Endodermal cell (in vitro differentiated cells): ENCODE results near the gene ANP32B. TPM values are rescaled to one million over a fixed set of nuclear protein-coding genes. Genes with fewer than 3 reads are reported as not detected.

Experiments
- DNase-seq: peaks from one replicate; pipeline ENCODE4 v3.0.0-alpha.2; 2017
- H3K27ac ChIP-seq: 2 replicates; pipeline ENCODE4 v1.5.1; 2013; ENCODE audit warnings: mild to moderate bottlenecking, low read depth, low read length, moderate library complexity
- H3K27me3 ChIP-seq: 2 replicates; pipeline ENCODE4 v1.6.1; 2013; ENCODE audit warnings: mild to moderate bottlenecking, low read length, moderate library complexity; ENCODE audit not compliant: insufficient read depth, control insufficient read depth, poor library complexity, severe bottlenecking
- H3K36me3 ChIP-seq: 2 replicates; pipeline ENCODE4 v1.7.0; 2013; ENCODE audit warnings: mild to moderate bottlenecking, low read length, moderate library complexity; ENCODE audit not compliant: control insufficient read depth, insufficient read depth
- H3K4me1 ChIP-seq: one replicate; pipeline ENCODE4 v1.7.0; 2013; ENCODE audit warnings: low read length; ENCODE audit not compliant: control insufficient read depth, insufficient read depth
- H3K4me3 ChIP-seq: 2 replicates; pipeline ENCODE4 v1.5.1; 2013; ENCODE audit warnings: mild to moderate bottlenecking, low read length, moderate library complexity
- H3K9ac ChIP-seq: 2 replicates; pipeline ENCODE4 v1.6.1; 2013; ENCODE audit warnings: mild to moderate bottlenecking, low read length, moderate library complexity; ENCODE audit not compliant: poor library complexity, severe bottlenecking; ENCODE audit errors: extremely low read depth
- H3K9me3 ChIP-seq: 2 replicates; pipeline ENCODE4 v1.6.1; 2013; ENCODE audit warnings: mild to moderate bottlenecking, low read length, moderate library complexity; ENCODE audit not compliant: control insufficient read depth
- H3K27ac Mint-ChIP-seq: 2 replicates; pipeline ENCODE4 v1.8.0; 2020; ENCODE audit warnings: mixed read lengths
- H3K27me3 Mint-ChIP-seq: 2 replicates; pipeline ENCODE4 v1.8.0; 2021; ENCODE audit warnings: mild to moderate bottlenecking, mixed read lengths; ENCODE audit not compliant: insufficient read depth
- H3K36me3 Mint-ChIP-seq: 2 replicates; pipeline ENCODE4 v1.8.0; 2020; ENCODE audit warnings: low read depth, mixed read lengths
- H3K4me1 Mint-ChIP-seq: 2 replicates; pipeline ENCODE4 v1.8.0; 2020; ENCODE audit warnings: mixed read lengths
- H3K4me3 Mint-ChIP-seq: 2 replicates; pipeline ENCODE4 v1.8.0; 2020; ENCODE audit warnings: mild to moderate bottlenecking, moderate library complexity, mixed read lengths
- H3K9me3 Mint-ChIP-seq: 2 replicates; pipeline ENCODE4 v1.8.0; 2020; ENCODE audit warnings: mild to moderate bottlenecking, mixed read lengths
- WGBS, 2 experiments: methylation state at CpG; one replicate each; pipeline versions ENCODE4 v1.1.5 to v1.1.7; 2013; ENCODE audit warnings: missing lambda C conversion rate in 2 of 2, mixed read lengths in 1 of 2; ENCODE audit not compliant: insufficient coverage in 1 of 2, insufficient read length in 1 of 2; 5-methylcytosine and 5-hydroxymethylcytosine counted together
- total RNA-seq, 2 donors: library from RNA; stranded (reverse); fragmentation: NEBNext Ultra II Directional in 1 of 2; extraction: Animal tissue kit (Norgen Biotek cat#: 25700) in 1 of 2; gene quantifications; 2 replicates in 1 of 2; 3 replicates in 1 of 2; pipeline ENCODE4 v1.2.1, GENCODE V29; 2021
- TF ChIP-seq, protein P1 (sequence below): fragments of 200-600 bp; sonication (generic); conservative IDR thresholded peaks from 2 replicates; pipeline ENCODE4 v1.5.0; 2021; ENCODE audit warnings: antibody characterized with exemption, mild to moderate bottlenecking

ANP32B gene
- total RNA-seq, 2 donors from 2014 or later, result 155 to 191 TPM

DNA sequence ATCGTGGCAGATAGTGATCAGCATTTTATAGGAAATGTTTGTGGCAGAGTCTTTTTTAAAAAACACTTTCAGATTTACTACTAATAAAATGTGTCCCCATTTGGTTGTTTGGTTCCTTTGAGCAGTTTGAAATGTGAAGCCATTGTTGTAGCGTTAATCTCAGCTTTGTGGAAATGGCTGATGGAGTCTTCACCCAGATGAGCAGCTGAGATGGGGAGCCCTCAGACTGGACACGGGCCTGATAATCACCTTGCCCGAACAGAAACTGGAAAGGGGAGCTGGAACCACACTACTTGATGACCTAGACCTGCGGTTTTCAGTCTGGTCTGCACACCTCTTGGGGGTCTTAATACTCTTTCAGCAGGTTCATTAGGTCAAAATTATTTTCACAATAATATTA, 20.6 kb upstream of the ANP32B start:
- WGBS, 2 experiments, result 87 to 90% methylated on average over 3 to 5 of the region's 5 CpGs
- Mint-ChIP-seq H3K27ac (no peak overlapping the region), H3K27me3 (peaks cover 66% of the 10 kb centered on the region), H3K4me3 (no peak overlapping the region), H3K9me3 (no peaks in the 10 kb centered on the region), H3K4me1 (no peaks in the 10 kb centered on the region), H3K36me3 (no peaks in the 10 kb centered on the region)
- Histone ChIP-seq H3K9me3 (no peaks in the 10 kb centered on the region), H3K4me1 (no peaks in the 10 kb centered on the region), H3K9ac (no peak overlapping the region), H3K4me3 (no peak overlapping the region), H3K27ac (no peak overlapping the region), H3K36me3 (no peaks in the 10 kb centered on the region), H3K27me3 (peaks cover 44% of the 10 kb centered on the region)
- no peak for DNase-seq
- TF ChIP-seq, protein P1, sequence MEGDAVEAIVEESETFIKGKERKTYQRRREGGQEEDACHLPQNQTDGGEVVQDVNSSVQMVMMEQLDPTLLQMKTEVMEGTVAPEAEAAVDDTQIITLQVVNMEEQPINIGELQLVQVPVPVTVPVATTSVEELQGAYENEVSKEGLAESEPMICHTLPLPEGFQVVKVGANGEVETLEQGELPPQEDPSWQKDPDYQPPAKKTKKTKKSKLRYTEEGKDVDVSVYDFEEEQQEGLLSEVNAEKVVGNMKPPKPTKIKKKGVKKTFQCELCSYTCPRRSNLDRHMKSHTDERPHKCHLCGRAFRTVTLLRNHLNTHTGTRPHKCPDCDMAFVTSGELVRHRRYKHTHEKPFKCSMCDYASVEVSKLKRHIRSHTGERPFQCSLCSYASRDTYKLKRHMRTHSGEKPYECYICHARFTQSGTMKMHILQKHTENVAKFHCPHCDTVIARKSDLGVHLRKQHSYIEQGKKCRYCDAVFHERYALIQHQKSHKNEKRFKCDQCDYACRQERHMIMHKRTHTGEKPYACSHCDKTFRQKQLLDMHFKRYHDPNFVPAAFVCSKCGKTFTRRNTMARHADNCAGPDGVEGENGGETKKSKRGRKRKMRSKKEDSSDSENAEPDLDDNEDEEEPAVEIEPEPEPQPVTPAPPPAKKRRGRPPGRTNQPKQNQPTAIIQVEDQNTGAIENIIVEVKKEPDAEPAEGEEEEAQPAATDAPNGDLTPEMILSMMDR, result no peak

DNA sequence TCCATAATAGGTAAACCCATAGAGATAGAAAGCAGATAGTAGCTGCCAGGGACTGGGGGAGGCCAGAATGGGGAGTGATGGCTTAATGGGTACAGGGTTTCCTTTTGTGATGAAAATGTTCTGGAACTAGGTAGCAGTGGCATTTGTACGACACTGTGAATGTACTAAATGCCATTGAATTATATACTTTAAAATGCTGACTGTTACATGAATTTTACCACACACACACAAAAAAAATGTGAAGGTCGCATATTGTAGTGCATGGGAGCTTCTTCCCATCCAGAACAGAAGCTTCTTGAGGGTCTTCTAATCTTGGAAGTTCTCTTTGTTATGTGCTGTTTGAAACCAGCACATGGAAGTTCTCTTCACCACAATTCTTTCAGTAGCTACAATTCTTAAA, 19.9 kb upstream of the ANP32B start:
- DNase-seq, result no peak
- H3K9ac ChIP-seq, result no peak overlapping the region
- TF ChIP-seq, protein P1, result no peak
- no peaks in the 10 kb centered on the region for H3K4me1 Mint-ChIP-seq
- peaks cover 72% of the 10 kb centered on the region for H3K27me3 Mint-ChIP-seq
- peaks cover 51% of the 10 kb centered on the region for H3K27me3 ChIP-seq
- H3K9me3 Mint-ChIP-seq, result no peaks in the 10 kb centered on the region
- WGBS, 2 experiments, result 90% methylated on average over 1 of the region's 2 CpGs; no CpG with 5 or more reads in 1 of the 2 experiments
- no peaks in the 10 kb centered on the region for H3K36me3 Mint-ChIP-seq
- H3K36me3 ChIP-seq, result no peaks in the 10 kb centered on the region
- no peak overlapping the region for H3K27ac Mint-ChIP-seq
- H3K4me3 Mint-ChIP-seq, result no peak overlapping the region
- no peak overlapping the region for H3K27ac ChIP-seq
- H3K9me3 ChIP-seq, result no peaks in the 10 kb centered on the region
- no peaks in the 10 kb centered on the region for H3K4me1 ChIP-seq
- H3K4me3 ChIP-seq, result no peak overlapping the region

DNA sequence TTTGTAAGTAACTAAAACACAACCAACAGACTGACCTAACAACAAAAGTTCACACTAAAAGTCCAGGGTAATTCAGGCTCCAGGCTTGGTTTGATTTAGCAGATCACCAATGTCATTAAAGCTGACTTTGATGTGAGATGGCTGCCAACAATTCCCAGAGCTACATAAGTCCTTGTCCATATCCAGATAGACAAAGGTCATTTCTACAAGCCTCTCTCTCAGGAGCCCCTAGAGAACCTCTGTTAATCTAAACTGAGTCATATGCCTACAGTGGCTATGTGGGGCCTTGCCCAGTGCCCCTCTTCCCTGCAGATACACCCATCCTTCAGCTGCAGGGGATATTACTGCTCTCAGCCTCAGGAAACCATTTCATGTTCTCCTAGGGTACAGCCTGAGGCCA, 18.2 kb upstream of the ANP32B start:
- Histone ChIP-seq H3K4me1 (no peaks in the 10 kb centered on the region), H3K27ac (no peak overlapping the region), H3K4me3 (no peak overlapping the region), H3K9ac (no peak overlapping the region), H3K27me3 (peaks cover 66% of the 10 kb centered on the region), H3K9me3 (no peaks in the 10 kb centered on the region), H3K36me3 (no peaks in the 10 kb centered on the region)
- no peak overlapping the region for H3K4me3 Mint-ChIP-seq
- no peaks in the 10 kb centered on the region for H3K36me3 Mint-ChIP-seq
- no peaks in the 10 kb centered on the region for H3K4me1 Mint-ChIP-seq
- DNase-seq, result no peak
- no peaks in the 10 kb centered on the region for H3K9me3 Mint-ChIP-seq
- TF ChIP-seq, protein P1, result no peak
- no peak overlapping the region for H3K27ac Mint-ChIP-seq
- peaks cover 75% of the 10 kb centered on the region for H3K27me3 Mint-ChIP-seq
